Neural progenitor cell (in vitro differentiated cells): ENCODE data around the gene CTNNA3. TPM values are rescaled to one million over a fixed set of nuclear protein-coding genes. Genes with fewer than 3 reads are reported as not detected.
"Not testable (repeated sequence)": the region's sequence is repeated elsewhere in the genome, so short reads cannot be mapped to it uniquely, and the experiment has no call there.

Experiments used
- DNase-seq: peaks from one replicate; pipeline ENCODE4 v3.0.0-alpha.2; 2016; ENCODE audit warnings: low spot score
- H2AFZ ChIP-seq: fragments of 200-600 bp; sonication (generic); replicated peaks from 2 replicates; pipeline ENCODE4 v1.6.1; 2016; ENCODE audit warnings: antibody characterized with exemption
- H3F3A ChIP-seq: fragments of 200-600 bp; sonication (generic); 2 replicates; pipeline ENCODE4 v1.6.1; 2016; ENCODE audit warnings: antibody characterized with exemption, low read depth
- H3K27ac ChIP-seq: fragments of 200-600 bp; sonication (generic); 2 replicates; pipeline ENCODE4 v1.5.1; 2016; ENCODE audit warnings: mild to moderate bottlenecking
- H3K27me3 ChIP-seq: fragments of 200-600 bp; sonication (generic); 2 replicates; pipeline ENCODE4 v1.6.1; 2016; ENCODE audit warnings: mild to moderate bottlenecking, moderate library complexity
- H3K36me3 ChIP-seq: fragments of 200-600 bp; sonication (generic); 2 replicates; pipeline ENCODE4 v1.5.1; 2016
- H3K4me1 ChIP-seq: fragments of 200-600 bp; sonication (generic); 2 replicates; pipeline ENCODE4 v1.6.1; 2016; ENCODE audit warnings: mixed run types
- H3K4me2 ChIP-seq: fragments of 200-600 bp; sonication (generic); 2 replicates; pipeline ENCODE4 v1.6.1; 2016
- H3K4me3 ChIP-seq: fragments of 200-600 bp; sonication (generic); 2 replicates; pipeline ENCODE4 v1.5.1; 2016
- H3K79me2 ChIP-seq: fragments of 200-600 bp; sonication (generic); 2 replicates; pipeline ENCODE4 v1.6.1; 2016; ENCODE audit warnings: low read depth
- H3K9ac ChIP-seq: fragments of 200-600 bp; sonication (generic); 2 replicates; pipeline ENCODE4 v1.6.1; 2016
- H3K9me3 ChIP-seq: fragments of 200-600 bp; sonication (generic); 2 replicates; pipeline ENCODE4 v1.5.1; 2016; ENCODE audit warnings: low read depth
- H4K20me1 ChIP-seq: fragments of 200-600 bp; sonication (generic); 2 replicates; pipeline ENCODE4 v1.6.1; 2016; ENCODE audit warnings: low read depth
- H3K27ac Mint-ChIP-seq: 3 replicates; pipeline ENCODE4 v1.8.0; 2021; ENCODE audit warnings: mixed read lengths
- H3K27me3 Mint-ChIP-seq: 2 replicates; pipeline ENCODE4 v1.8.0; 2022; ENCODE audit warnings: low read depth, mild to moderate bottlenecking, inconsistent platforms, moderate library complexity, mixed read lengths; ENCODE audit not compliant: insufficient read depth
- H3K36me3 Mint-ChIP-seq: 3 replicates; pipeline ENCODE4 v1.8.0; 2021; ENCODE audit warnings: mixed read lengths
- H3K4me1 Mint-ChIP-seq: 3 replicates; pipeline ENCODE4 v1.8.0; 2021; ENCODE audit warnings: mixed read lengths
- H3K4me3 Mint-ChIP-seq: 3 replicates; pipeline ENCODE4 v1.8.0; 2021; ENCODE audit warnings: mild to moderate bottlenecking, moderate library complexity, mixed read lengths
- H3K9me3 Mint-ChIP-seq: 3 replicates; pipeline ENCODE4 v1.8.0; 2020; ENCODE audit warnings: mixed read lengths
- EZH2 ChIP-seq: fragments of 200-600 bp; sonication (generic); IDR thresholded peaks from 2 replicates; pipeline ENCODE4 v1.6.1; 2017; ENCODE audit warnings: antibody characterized with exemption, mild to moderate bottlenecking, moderate library complexity
- EZH2phosphoT487 ChIP-seq: fragments of 200-600 bp; sonication (generic); IDR thresholded peaks from 2 replicates; pipeline ENCODE4 v1.6.1; 2017; ENCODE audit warnings: antibody characterized with exemption
- total RNA-seq: library from RNA; depleted of rRNA; stranded (reverse); fragments of >200 nt; gene quantifications from 2 replicates; pipeline ENCODE4 v1.2.3, GENCODE V29; 2015; ENCODE audit warnings: low replicate concordance
- TF ChIP-seq, protein P1 (sequence below): fragments of 200-600 bp; sonication (generic); IDR thresholded peaks from 2 replicates; pipeline ENCODE4 v1.5.1; 2017; ENCODE audit warnings: antibody characterized with exemption, mild to moderate bottlenecking

CTNNA3 gene
- total RNA-seq, 1 donor from 2014 or later: 12.9 TPM

- no peaks in the 10 kb centered on the region for H3K9me3 Mint-ChIP-seq
- Histone ChIP-seq H3K79me2 (no peaks in the 10 kb centered on the region), H3K27me3 (no peaks in the 10 kb centered on the region), H3K36me3 (no peaks in the 10 kb centered on the region), H3F3A (no peaks in the 10 kb centered on the region), H3K9ac (no peak overlapping the region), H3K4me2 (no peak overlapping the region), H3K9me3 (no peaks in the 10 kb centered on the region), H3K4me1 (no peaks in the 10 kb centered on the region), H2AFZ (no peak overlapping the region), H3K27ac (no peak overlapping the region), H4K20me1 (no peaks in the 10 kb centered on the region), H3K4me3 (no peak overlapping the region)
- no peak overlapping the region for H3K4me3 Mint-ChIP-seq
- H3K36me3 Mint-ChIP-seq: no peaks in the 10 kb centered on the region
- H3K27me3 Mint-ChIP-seq: no peaks in the 10 kb centered on the region
- TF ChIP-seq EZH2 (no peak), EZH2phosphoT487 (no peak)
- TF ChIP-seq, protein P1, sequence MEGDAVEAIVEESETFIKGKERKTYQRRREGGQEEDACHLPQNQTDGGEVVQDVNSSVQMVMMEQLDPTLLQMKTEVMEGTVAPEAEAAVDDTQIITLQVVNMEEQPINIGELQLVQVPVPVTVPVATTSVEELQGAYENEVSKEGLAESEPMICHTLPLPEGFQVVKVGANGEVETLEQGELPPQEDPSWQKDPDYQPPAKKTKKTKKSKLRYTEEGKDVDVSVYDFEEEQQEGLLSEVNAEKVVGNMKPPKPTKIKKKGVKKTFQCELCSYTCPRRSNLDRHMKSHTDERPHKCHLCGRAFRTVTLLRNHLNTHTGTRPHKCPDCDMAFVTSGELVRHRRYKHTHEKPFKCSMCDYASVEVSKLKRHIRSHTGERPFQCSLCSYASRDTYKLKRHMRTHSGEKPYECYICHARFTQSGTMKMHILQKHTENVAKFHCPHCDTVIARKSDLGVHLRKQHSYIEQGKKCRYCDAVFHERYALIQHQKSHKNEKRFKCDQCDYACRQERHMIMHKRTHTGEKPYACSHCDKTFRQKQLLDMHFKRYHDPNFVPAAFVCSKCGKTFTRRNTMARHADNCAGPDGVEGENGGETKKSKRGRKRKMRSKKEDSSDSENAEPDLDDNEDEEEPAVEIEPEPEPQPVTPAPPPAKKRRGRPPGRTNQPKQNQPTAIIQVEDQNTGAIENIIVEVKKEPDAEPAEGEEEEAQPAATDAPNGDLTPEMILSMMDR: no peak
- no peak for DNase-seq
- H3K4me1 Mint-ChIP-seq: no peaks in the 10 kb centered on the region
- H3K27ac Mint-ChIP-seq: no peak overlapping the region
These were observed 158.1 kb downstream of the CTNNA3 start for GRCh38 chr10:67537906-67538305.

- H3K27me3 ChIP-seq: no peaks in the 10 kb centered on the region
- no peaks in the 10 kb centered on the region for H3K36me3 ChIP-seq
- H3K4me2 ChIP-seq: no peak overlapping the region
- no peak overlapping the region for H3K9ac ChIP-seq
- H3K27ac ChIP-seq: no peak overlapping the region
- H3K27ac Mint-ChIP-seq: no peak overlapping the region
- H3K79me2 ChIP-seq: no peaks in the 10 kb centered on the region
- H2AFZ ChIP-seq: no peak overlapping the region
- no peaks in the 10 kb centered on the region for H3K9me3 ChIP-seq
- no peak overlapping the region for H3K4me3 ChIP-seq
- no peaks in the 10 kb centered on the region for H4K20me1 ChIP-seq
- no peak overlapping the region for H3K4me3 Mint-ChIP-seq
- TF ChIP-seq EZH2: no peak
- TF ChIP-seq, protein P1: no peak
- TF ChIP-seq EZH2phosphoT487: no peak
- H3K4me1 Mint-ChIP-seq: no peaks in the 10 kb centered on the region
- no peaks in the 10 kb centered on the region for H3K36me3 Mint-ChIP-seq
- DNase-seq: no peak
- H3K9me3 Mint-ChIP-seq: peaks cover 8% of the 10 kb centered on the region
- no peaks in the 10 kb centered on the region for H3K4me1 ChIP-seq
- H3F3A ChIP-seq: no peaks in the 10 kb centered on the region
- peaks cover 3% of the 10 kb centered on the region for H3K27me3 Mint-ChIP-seq
These were observed 162.6 kb downstream of the CTNNA3 start for GRCh38 chr10:67533376-67533775.

DNA sequence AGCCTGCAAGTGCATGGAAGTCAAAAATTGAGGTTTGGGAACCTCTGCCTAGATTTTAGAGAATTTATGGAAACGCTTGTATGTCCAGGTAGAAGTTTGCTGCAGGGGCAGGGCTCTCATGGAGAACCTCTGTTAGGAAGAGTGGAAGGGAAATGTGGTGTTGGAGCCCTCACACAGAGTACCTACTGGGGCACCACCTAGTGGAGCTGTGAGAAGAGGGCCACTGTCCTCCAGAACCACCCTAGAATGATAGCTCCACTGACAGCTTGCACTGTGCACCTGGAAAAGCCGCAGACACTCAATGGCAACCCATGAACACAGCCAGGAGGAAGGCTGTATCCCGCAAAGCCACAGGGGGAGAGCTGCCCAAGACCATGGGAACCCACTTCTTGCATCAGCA, 165.0 kb downstream of the CTNNA3 start:
- H3K27me3 Mint-ChIP-seq, H3K4me1 Mint-ChIP-seq, H3K9me3 ChIP-seq, H3K36me3 Mint-ChIP-seq, H3K27ac Mint-ChIP-seq, H3K36me3 ChIP-seq, H3K9me3 Mint-ChIP-seq, DNase-seq, H3F3A ChIP-seq, H3K27ac ChIP-seq, H3K4me3 Mint-ChIP-seq, H4K20me1 ChIP-seq, H3K27me3 ChIP-seq, H3K79me2 ChIP-seq, H3K4me2 ChIP-seq, H2AFZ ChIP-seq, H3K9ac ChIP-seq, H3K4me3 ChIP-seq, H3K4me1 ChIP-seq: not testable (repeated sequence)

DNA sequence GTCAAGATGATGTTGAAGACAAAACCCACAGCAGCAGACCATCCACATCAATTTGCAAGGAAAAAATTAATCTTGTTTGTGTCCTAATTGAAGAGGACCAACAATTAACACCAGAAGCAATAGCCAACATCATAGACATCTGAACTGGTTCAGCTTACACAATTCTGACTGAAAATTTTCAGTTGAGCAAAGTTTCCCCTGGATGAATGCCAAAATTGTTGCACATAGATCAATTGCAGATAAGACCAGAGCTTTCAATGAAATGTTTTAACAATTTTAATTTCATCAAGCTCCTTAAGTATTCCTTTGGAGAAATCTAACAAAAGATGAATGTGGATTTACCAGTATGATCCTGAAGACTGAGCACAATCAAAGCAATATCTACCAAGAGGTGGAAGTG, 168.6 kb downstream of the CTNNA3 start:
- Histone ChIP-seq H3K4me2 (no peak overlapping the region), H3K36me3 (no peaks in the 10 kb centered on the region), H3K79me2 (no peaks in the 10 kb centered on the region), H3K4me1 (no peaks in the 10 kb centered on the region), H4K20me1 (no peaks in the 10 kb centered on the region), H3K4me3 (no peak overlapping the region), H3K9ac (no peak overlapping the region), H3K27me3 (no peaks in the 10 kb centered on the region), H3K27ac (no peak overlapping the region), H2AFZ (no peak overlapping the region), H3F3A (no peaks in the 10 kb centered on the region), H3K9me3 (no peaks in the 10 kb centered on the region)
- TF ChIP-seq, protein P1: no peak
- no peak for TF ChIP-seq EZH2phosphoT487
- no peak for TF ChIP-seq EZH2
- Mint-ChIP-seq H3K36me3 (no peaks in the 10 kb centered on the region), H3K4me1 (no peaks in the 10 kb centered on the region), H3K27me3 (peaks cover 5% of the 10 kb centered on the region), H3K4me3 (no peak overlapping the region), H3K9me3 (peaks cover 8% of the 10 kb centered on the region), H3K27ac (no peak overlapping the region)
- DNase-seq: no peak
